D341Med (cell line): Measurements from ENCODE around the gene GIGYF2.
"Not testable (repeated sequence)": the region's sequence is repeated elsewhere in the genome, so short reads cannot be mapped to it uniquely, and the experiment has no call there.

Source experiments
- DNase-seq: peaks from one replicate; pipeline ENCODE4 v3.0.0; 2012; ENCODE audit warnings: low spot score

The GIGYF2 gene

DNA sequence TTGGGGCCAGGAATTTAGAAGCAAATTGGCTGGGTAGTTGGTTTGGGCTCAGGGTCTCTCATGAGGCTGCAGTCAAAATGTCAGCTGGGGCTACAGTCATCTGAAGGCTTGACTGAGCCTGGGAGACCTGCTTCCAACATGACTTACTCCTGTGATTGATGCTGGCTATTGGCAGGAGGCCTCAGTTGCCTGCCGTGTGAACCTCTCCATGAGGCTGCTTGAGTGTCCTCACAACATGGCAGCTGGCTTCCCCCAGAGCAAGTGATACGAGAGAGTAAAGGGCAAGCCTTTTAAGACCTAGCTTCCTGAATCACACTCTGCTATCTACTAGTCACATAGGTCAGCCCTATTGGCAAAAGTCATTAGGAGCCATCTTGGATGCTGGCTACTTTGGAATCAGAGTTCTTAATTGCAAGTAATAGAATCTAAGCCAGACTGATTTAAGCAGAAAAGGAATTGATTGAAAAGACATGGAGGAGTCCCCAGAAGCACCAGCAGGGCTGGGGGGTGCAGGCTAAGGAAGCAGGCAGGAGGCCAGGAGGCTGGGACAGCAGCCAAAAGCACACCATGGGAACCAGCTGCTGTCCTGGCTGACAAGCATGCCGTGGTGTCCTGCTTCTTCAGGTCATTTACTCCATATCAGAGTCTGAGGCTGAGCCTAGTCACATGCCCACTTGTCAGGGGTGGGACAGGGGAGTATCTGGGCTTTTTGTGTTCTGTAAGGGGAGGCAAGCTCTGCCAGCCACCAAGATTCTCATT lies 7.8 kb upstream of the GIGYF2 start:
- DNase-seq, result peak; percentile 68

- DNase-seq, result not testable (repeated sequence)
Observed at GRCh38 chr2:232691117-232691516, 6.0 kb upstream of the GIGYF2 start.

DNA sequence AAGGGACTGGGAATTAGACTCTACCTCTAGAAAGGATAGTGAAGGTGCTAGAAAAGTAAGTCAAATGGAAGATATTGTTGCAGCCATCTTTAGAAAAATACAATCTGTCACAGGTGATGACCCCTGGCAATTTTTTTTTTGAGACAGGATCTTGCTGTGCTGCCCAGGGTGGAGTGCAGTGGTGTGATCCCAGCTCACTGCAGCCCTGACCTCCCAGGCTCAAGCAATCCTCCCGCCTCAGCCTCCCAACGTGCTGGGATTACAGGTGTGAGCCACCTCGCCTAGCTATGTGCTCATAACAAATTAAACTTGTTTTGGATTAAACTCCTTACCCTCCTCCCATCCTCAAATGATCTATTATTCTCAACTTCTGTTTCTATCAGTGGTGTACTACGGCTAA lies 3.8 kb upstream of the GIGYF2 start:
- no peak for DNase-seq

DNA sequence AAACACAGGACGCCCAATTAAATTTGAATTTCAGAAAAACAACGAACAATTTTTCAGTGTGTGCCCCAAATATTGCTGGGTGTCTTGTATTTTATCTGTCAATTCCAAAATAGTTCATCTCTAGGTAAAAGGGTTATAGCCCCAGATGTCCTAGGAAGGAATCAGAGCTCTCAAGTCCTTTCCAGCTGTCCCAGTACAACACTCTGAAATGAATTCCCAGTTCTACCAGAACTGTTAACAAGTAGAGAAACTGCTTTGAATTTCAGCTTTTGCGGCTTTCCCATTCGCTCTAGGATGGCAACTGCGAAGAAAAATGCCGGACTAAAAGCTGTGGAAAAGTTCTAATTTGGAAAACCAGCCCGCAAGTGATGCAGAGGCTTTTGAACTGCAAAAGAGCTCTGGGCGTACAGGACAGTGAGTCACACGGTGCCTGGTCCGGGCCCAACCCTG lies 497 bp upstream of the GIGYF2 start:
- no peak for DNase-seq

DNA sequence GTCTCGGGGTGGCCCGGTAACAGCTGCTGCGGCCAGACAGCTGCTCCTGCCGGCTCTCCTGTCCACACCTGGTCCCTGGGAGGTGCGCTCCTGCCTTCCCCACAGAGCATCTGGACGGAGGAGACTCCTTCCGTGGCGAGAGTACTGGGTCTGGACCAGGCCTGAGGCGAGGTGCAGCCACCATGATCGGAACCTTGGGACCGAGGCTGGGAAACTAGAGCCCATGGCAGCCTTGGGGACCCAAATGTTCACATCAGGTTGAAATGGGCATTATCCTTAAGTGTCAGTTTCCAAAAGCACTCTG lies 628 bp downstream of the GIGYF2 start:
- no peak for DNase-seq

- no peak for DNase-seq
Observed at GRCh38 chr2:232698556-232699091, 1.5 kb downstream of the GIGYF2 start.

DNA sequence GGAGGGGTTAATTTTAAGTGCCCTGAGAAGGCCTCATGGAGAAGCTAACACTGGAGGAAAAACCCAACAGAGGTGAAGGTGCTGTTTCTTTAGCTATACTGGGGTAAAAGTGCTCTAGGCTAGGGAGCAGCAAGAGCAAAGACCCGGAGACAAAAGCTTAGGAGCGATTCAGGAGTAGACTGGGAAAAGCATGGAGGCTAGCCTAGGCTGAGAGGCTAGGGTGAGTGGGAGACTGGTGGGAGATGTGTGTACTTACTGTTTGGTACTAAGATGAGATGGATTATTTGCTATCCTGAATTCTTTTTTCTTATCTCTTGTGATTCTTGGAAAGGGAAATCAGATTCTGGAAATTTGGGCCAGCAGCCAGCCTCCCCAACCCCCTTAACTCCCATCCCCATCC lies 2.0 kb downstream of the GIGYF2 start:
- no peak for DNase-seq

GRCh38 chr2:232700154-232700553 lies 3.0 kb downstream of the GIGYF2 start:
- no peak for DNase-seq

DNA sequence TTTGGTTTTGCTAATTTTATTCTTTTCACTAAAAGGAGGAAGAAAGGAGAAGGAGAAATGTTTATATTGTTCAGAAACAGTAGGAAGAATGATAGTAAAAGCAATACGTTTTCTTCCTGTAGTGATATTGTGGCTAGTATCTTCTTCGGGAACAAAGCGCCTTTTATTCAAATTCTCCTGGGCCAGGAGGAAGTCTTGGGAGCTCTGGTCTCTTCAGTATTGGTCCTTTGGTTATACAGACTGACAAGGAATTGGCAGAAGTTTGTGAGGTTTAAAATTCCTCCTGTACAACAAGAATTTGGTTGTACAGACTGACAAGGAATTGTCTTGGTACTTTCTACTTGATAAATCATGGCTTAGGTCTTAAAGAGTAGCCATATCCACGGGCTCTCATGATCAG lies 9.9 kb downstream of the GIGYF2 start:
- DNase-seq, result no peak

- no peak for DNase-seq
Observed at GRCh38 chr2:232713505-232713904, 16.4 kb downstream of the GIGYF2 start.

DNA sequence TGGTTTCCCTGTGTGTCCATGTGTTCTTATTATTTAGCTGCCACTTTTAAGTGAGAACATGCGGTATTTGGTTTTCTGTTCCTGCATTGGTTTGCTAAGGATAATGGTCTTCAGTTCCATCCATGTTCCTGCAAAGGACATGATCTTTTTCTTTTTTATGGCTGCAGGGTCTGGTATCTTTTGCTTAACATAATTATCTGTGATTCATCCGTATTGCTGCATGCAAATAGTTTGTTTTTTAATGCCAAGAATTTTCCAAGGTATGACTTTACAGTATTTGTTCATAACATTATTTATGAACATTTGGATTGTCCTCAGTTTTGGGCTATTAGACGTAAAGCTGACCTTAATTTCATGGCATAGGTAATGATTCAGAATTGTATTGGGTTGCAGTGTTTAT lies 17.8 kb downstream of the GIGYF2 start:
- no peak for DNase-seq

DNA sequence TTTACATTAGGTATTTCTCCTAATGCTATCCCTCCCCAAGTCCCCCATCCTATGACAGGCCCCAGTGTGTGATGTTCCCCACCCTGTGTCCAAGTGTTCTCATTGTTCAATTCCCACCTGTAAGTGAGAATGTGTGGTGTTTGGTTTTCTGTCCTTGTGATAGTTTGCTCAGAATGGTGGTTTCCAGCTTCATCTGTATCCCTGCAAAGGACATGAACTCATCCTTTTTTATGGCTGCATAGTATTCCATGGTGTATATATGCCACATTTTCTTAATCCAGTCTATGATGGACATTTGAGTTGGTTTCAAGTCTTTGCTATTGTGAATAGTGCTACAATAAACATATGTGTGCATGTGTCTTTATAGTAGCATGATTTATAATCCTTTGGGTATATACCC lies 22.9 kb downstream of the GIGYF2 start:
- not testable (repeated sequence) for DNase-seq

GRCh38 chr2:232721261-232721660 lies 24.1 kb downstream of the GIGYF2 start:
- DNase-seq, result no peak

DNA sequence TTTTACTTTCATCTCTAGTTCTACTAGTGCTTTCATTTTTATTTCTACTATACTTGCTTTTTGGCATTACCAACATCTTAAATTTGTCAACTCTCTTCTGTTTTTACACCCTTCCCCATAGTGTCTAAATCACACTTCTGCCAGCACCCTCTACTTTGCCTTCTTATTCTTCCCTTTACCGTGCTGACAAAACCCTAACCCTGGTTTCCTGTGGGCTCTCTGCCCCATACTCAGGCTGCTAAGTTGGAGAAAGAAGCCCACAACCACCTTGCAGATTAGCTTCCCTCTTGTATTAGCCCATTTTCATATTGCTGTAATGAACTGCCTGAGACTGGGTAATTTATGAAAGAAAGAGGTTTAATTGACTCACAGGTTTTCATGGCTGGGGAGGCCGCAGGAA lies 24.8 kb downstream of the GIGYF2 start:
- DNase-seq, result no peak

DNA sequence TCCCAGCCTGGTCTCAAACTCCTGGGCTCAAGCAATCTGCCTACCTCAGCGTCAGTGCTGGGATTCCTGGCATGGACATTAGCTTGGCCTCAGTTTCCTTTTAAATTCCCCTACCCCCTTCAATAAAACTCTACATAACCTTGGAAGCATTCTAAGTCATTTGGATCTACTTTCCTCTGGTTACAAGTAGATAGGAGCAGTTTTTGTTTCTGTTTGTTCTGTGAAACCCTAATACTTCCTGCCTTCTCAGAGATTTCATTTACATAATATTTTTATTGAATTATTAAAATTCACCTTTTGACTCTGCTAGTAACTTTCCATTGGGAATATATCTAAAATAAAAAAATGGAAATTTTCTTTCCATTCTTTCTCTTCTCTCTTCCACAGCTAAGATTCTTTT lies 25.9 kb downstream of the GIGYF2 start:
- no peak for DNase-seq

GRCh38 chr2:232728785-232729184 lies 31.7 kb downstream of the GIGYF2 start:
- DNase-seq, result no peak

DNA sequence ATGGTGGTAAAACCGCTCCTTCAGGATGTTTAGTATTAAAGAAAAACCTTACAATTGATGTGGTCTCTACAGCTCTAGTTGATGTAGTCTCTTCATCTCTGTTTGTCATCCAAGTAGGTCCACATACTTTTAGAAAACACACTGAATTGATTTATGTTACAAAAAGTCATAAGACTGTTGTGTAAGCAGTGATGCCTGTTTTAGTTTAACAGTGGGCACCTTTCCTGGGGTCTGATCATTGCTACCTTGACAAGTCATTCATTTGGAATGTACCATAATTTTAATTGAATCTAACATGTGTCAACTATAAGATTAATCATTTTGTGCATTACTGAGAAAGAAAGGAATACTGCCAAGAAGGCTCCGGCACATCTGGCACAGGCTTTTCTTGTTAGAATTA lies 34.3 kb downstream of the GIGYF2 start:
- DNase-seq, result no peak

- DNase-seq, result no peak
Observed at GRCh38 chr2:232741294-232741693, 44.2 kb downstream of the GIGYF2 start.

- no peak for DNase-seq
Observed at GRCh38 chr2:232741972-232742371, 44.8 kb downstream of the GIGYF2 start.

- DNase-seq, result no peak
Observed at GRCh38 chr2:232744963-232745362, 47.8 kb downstream of the GIGYF2 start.

DNA sequence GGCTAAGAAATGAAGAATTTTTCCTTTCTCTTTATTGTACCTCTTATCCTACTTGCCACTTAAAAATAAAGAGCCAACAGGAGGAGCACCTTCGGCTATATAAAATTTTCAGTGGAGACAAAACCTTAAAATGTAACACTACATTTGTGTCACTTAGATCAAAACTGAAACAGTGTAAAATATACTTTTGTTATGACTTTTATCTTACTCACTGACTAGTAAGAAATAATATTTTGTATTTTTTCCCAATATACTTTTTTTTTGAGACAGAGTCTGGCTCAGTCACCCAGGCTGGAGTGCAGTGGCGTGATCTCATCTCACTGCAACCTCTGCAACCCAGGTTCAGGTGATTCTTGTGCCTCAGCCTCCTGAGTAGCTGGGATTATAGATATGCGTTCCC lies 50.9 kb downstream of the GIGYF2 start:
- DNase-seq, result no peak

DNA sequence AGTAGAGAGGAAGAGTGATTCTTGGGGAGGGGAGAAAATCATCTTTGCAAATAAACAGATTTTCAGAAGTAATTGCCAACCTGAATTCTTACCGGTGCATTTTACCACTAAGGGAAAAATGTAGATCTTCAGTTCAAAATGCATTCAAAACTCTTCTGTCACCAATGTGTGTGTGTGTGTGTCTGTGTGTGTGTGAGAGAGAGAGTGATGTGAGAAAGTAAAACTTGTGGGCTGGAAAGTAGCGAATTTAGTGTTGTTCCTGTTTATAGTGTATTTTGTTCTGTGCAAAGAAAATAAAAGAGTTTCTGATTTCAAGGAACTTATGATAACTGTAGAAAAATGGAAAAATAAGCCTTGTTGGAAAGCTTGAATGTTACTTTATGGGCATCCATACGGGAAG lies 52.2 kb downstream of the GIGYF2 start:
- no peak for DNase-seq

DNA sequence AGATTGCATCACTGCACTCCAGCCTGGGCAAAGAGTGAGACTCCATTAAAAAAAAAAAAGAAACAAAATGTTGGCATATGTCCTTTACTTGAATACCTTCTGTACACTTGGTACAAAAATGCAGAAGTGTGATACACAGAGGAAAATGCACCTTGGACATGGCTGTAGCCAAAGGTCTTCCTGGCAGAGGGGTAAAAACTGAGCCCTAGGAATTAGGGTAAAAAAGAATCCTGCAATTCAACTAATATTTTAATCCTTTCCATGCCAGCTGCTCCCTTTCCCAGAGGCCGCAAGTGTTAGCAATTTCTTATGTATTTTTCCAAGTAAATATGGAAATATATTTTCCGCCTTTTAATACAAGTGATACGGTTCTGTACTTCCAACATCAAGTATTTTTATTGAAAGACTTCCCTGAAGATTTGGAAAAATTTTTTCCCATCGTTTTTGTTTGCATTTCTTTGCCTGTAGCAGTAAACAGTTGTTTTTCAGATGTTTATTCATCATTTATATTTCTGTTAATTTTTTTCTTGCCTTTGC lies 53.1 kb downstream of the GIGYF2 start:
- peak; percentile 55 for DNase-seq

GRCh38 chr2:232757905-232758304 lies 60.8 kb downstream of the GIGYF2 start:
- DNase-seq, result no peak
